Ramos (cell line): ENCODE data around the gene SPTBN4.
"Not testable (repeated sequence)": the region's sequence is repeated elsewhere in the genome, so short reads cannot be mapped to it uniquely, and the experiment has no call there.

Source experiments
- in situ Hi-C: fragments of 300-500 bp; cut with MboI; formaldehyde crosslinking; loops from one replicate; pipeline ENCODE4 v1.14.3; 2022; ENCODE audit warnings: low sequenced_read_pairs; ENCODE audit not compliant: unreplicated experiment

SPTBN4 gene

GRCh38 chr19:40525234-40526051, 58.6 kb downstream of the SPTBN4 start:
- in situ Hi-C loops, result no loop called here

GRCh38 chr19:40528078-40528477, 61.3 kb downstream of the SPTBN4 start:
- in situ Hi-C loops, result no loop called here

- in situ Hi-C loops, result no loop called here
Observed at GRCh38 chr19:40528533-40529092, 61.8 kb downstream of the SPTBN4 start.

DNA sequence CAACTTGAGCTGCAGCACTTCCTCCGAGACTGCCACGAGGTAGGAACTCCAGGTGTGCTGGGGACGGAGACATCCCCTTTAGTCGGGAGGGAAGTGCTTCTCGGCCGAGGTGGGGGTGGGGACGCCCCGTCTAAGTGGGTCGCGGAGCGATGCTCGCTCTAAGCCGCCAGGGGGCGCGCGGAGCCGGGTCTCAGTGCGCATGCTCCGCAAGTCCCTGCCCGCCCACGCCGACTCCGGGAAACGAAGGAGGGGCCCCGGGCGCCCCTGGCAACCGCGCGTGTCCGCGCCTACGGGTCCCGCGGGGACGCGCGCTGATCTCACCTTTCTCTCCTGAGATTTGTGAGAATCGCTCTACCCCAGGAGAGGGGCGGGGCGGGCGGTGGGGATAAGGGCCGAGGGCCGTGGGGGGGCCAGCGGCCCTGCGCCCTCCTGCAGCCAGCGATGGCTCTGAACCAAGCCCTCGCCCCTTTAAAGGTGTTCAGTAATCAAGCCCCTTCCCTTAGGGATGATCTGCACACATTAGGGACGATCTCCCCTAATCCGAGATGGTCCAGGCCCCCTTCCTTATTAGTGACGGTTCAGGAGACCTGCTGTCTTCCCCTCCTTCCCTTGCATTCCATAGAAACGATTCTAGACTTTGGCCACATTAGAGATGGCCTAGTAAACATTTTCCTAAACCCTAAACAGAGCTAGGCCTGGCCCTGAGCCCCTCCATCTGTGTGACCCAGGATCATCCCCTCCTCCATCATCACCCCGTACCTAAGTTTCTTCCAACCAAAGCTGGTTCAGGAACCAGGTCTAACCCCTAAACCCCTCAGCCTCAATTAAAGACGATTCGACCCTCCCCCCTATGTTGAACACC, 62.5 kb downstream of the SPTBN4 start:
- in situ Hi-C loops, result no loop called here

DNA sequence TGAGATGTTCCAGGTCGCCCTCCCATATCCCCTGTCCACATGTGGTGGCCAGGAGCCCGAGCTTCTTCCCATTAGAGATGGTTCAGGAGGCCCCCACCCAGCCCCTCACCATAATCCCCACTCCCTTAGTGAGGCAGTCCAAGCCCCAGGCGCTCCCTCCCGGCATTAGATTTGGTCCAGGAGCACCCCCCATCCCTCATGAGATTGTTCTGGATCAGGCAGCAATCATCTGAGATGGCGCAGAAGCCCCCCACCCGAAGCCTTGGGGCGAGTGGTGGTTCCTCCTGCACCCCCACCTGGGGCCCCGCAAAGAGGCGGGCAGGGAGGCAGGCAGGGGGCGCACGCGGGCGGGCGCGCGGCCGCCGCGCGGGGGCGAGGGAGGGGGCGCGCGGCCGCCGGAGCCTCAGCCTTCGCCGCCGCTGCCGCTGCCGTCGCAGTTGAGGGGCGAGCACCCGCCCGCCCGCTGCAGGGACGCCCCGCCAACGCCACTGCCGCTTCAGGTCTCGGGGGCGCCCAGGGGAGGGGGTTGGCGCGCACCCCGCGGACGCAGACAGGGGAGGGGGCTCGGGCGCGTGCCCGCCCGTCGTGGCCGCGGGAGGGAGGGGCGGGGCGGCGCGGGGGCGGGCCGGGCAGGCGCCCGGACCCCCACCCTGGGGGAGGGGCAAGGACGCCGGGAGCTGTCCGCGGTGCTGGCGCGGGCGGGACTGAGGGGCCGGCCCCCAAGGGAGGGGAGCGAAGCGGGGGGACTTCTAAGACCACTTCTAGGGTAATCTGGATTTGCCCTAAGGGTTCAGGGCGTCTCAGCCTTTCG, 63.5 kb downstream of the SPTBN4 start:
- in situ Hi-C loops, result no loop called here

GRCh38 chr19:40533508-40533907, 66.7 kb downstream of the SPTBN4 start:
- in situ Hi-C loops, result no loop called here

GRCh38 chr19:40534148-40534547, 67.3 kb downstream of the SPTBN4 start:
- in situ Hi-C loops, result no loop called here

DNA sequence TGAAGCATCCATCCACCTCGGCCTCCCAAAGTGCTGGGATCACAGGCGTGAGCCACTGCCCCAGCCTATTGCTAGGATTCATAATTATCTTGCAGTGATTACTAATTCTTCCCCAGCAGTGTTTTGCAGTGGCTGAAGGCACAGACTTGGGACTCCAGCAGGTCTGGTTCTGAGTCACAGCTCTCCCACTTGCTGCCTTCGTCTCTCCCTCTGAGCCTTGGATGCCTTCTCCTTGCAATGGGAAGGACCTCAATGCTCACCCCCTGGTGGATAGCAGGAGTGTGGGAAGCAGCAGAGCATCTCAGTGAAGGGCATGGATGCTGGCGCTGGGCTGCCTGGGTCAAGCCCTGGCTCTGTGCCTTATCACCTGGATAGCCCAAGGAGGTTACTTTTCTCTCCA, 72.3 kb downstream of the SPTBN4 start:
- in situ Hi-C loops, result no loop called here

- in situ Hi-C loops, result no loop called here
Observed at GRCh38 chr19:40542202-40542859, 75.5 kb downstream of the SPTBN4 start.

DNA sequence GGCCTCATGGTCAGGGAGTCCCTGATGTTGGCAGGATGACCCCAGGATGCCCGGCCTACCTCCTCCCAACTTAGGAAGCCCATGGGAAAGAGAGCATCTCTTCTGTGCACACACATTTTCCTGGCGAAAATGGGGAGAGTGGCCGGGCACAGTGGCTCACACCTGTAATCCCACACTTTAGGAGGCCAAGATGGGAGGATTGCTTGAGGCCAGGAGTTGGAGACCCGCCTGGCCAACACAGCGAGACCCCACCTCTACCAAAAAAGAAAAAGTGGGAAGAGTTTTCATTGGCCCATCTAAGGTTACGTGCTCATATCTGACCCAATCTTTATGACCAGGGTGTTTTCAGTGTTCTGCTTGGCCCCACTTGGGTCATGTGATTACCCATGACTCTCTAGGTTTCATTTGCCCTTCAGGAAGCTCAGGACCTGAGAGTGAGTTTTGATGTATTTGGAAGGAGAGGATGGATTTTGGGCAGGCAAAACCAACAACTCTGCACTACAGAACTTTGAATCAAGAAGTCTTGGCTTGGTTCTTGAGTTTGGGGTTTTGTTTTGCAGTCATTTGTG, 76.3 kb downstream of the SPTBN4 start:
- in situ Hi-C loops, result no loop called here

- in situ Hi-C loops, result not testable (repeated sequence)
Observed at GRCh38 chr19:40546153-40546841, 79.5 kb downstream of the SPTBN4 start.

- in situ Hi-C loops, result not testable (repeated sequence)
Observed at GRCh38 chr19:40547190-40547589, 80.4 kb downstream of the SPTBN4 start.

DNA sequence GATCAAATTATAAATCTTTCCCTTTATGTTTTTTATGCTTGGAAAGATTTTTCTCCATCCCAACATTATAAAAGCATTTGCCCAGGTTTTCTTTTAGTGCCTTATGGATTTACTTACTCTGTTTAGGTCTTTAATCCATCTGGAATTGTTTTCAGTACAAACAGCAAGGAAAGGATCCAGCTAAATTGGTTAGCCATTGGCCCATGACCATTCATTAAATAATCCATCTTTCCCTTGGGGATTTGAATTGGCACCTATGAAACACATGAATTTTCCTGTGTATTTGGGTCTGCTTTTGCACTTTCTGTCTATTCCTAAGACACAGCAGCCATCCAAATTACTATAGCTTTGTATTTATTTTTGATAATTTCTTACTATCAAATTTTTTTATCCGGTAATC, 81.0 kb downstream of the SPTBN4 start:
- in situ Hi-C loops, result no loop called here

DNA sequence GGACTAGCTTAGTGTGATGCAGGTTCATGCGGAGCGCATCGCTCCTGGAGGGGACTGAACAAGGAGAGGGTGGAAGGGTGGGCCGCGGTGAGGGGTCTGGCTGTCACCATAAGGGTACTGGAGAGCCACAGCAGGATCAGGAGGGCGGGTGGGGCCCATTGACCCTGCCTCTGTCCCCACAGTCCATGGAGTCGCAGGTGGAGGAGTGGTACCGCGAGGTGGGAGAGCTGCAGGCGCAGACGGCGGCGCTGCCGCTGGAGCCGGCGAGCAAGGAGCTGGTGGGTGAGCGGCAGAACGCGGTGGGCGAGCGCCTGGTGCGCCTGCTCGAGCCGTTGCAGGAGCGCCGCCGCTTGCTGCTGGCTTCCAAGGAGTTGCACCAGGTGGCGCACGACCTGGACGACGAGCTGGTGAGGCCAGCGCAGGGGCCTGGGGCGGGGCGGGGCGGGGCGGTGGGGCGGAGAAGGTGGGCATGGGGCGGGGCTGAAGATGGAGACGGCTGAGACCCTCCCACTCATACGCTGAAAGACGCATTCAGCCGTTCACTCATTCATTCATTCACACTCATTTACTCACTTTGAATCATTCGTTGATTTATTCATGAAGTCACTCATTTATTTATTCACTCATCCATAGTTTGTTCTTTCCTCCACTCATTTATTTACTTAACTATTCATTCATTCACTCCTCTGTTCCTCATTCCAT, 82.4 kb downstream of the SPTBN4 start:
- in situ Hi-C loops, result no loop called here

- in situ Hi-C loops, result no loop called here
Observed at GRCh38 chr19:40550951-40551350, 84.2 kb downstream of the SPTBN4 start.

GRCh38 chr19:40552848-40553247, 86.0 kb downstream of the SPTBN4 start:
- in situ Hi-C loops, result no loop called here

GRCh38 chr19:40553885-40554857, 87.4 kb downstream of the SPTBN4 start:
- in situ Hi-C loops, result no loop called here
